HG03025 (cell line): ENCODE results near the gene PPP1R2C.

Experiments
- ATAC-seq: cut with Tn5 transposase; IDR thresholded peaks from one replicate; pipeline ENCODE4 v1.9.1; 2021; ENCODE audit warnings: mild to moderate bottlenecking, moderate library complexity; ENCODE audit not compliant: unreplicated experiment, low FRiP score

The PPP1R2C gene

DNA sequence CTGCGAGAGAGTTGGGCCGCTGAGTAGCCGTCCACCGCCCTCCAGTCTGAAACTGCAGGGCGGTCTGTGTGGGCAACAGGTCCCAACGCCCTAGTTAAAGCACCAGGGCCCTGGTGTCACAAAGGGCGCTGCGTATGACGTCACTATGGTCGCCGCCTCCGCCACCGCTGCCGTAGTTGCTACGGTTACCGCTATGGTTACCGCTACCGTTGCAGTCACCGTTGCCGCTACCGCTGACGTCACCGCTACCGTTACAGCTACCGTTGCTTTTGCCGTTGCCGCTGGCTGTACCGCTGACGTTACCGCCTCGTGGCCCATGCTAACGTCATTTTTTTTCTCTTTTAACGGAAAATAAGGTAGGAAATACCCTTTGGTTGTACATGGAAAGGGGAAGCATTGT, at the start of gene PPP1R2C:
TSS of gene PPP1R2C (minus strand) at position 68 of the 400 bp plus-strand sequence. CDS start 84 bp downstream, outside the sequence.
- no peak for ATAC-seq

- no peak for ATAC-seq
These were observed 47.2 kb upstream of the PPP1R2C start for GRCh38 chrX:42825201-42825600.

DNA sequence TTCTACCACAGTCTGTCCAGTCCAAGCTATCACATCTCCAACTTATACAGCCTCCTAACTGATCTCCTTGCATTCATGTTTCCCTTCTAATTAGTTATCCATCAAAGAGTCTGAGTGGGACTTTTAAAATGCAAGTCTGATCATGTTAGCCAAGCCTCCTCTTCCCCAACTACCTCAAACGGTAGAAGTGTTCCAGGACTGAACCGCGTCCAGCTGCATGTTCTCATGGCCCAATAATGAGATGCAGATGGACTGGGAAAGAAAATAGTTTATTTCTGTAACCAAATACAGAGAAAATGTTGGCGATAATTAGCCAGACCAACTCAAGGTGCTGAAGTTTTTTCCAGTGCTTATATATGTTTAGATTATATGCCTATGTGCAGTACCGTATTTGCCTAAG, 46.6 kb upstream of the PPP1R2C start:
- no peak for ATAC-seq

- no peak for ATAC-seq
These were observed 45.5 kb upstream of the PPP1R2C start for GRCh38 chrX:42823443-42823842.

GRCh38 chrX:42821803-42822443, 44.0 kb upstream of the PPP1R2C start:
- ATAC-seq = no peak

DNA sequence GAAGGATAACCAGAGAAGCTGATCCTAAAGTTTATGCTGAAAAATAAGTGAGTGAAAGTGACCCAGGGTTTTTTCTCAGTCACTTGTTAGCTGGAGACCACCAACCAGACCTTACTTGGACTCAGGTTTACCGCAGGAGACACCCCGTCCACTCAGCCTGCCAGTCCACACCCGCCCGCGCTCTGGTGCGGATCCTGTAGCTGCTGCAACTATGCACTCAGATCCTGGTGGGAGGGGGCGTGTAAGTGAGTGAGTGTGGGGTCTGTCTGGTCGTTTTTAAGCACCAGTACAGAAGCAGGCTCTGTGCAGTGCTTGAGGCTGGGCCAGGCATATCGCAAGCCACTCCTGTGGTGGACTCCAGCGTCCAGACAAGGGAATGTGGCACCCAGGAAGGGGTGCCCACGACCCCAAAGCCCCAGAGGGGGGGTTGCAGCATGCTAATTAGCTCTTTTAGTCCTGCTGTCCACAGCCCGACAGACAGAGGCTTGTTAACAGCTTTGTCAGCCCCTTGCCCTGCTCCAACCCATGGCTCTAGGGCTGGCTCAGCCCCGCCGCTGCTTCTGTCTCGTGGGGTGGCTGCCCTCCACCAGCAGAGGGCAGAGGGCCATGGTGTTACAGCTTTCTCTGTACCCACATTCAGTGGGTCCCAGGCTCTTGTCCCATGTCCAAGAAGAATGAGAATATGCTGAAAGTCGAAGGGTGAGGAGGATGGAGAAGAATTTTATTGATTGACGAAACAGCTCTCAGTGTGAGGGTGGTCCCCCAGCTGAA, 40.4 kb upstream of the PPP1R2C start:
- no peak for ATAC-seq

DNA sequence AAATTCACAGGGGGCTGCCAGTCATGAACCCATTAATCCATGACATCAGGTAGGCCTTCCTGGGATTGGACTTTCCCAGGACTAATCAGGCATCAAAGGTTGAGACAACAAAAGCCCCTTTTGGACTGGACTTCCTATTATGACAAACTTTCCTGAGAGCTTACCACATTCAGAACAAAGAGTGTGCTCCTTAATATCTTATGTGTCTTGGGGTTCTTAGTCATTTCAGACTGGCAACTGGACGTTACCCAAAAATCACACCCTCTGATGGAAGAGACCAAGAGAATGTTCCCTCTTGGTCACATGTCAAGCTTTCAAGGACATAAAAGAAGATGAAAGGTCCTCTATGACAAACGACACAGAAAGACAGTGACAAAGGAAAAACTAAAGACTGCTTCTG, 31.6 kb upstream of the PPP1R2C start:
- ATAC-seq = no peak

DNA sequence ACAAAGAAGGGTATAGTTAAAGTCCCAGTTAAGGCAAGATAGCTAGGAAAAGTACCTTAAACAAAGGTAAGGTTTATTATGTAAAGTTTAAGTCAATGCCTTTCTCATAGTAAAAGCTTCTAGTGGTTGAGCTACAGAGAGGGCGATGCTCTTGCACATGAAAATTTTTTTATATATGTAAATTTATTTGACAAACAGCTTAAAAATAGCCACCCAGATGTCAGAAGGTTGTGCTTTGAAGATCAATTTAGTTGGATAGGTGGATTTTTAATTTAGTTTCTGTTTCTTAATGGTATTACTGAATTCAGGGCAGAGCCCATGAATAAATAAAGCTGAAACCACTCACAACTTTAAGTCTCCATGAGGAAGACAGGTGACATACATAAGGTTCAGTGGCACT, 29.4 kb upstream of the PPP1R2C start:
- no peak for ATAC-seq

DNA sequence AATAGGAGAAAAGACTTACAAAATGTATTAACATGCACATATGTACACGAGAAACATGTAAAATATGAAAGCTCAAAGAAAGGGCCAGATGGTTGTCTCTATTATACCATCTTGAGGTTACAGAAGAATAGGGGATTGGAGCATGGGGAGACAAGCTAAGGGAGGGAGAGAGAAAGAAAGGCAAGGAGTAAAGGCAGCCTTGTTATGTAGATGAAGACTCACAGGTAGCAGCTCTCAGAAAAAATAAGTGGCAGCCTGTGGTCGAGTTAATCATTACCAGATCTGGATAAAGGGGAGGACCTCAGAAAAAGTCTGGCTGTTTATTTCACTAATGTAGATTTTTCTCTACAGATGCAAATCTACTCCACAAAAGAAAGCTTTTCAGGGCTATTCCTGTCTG, 26.6 kb upstream of the PPP1R2C start:
- no peak for ATAC-seq

DNA sequence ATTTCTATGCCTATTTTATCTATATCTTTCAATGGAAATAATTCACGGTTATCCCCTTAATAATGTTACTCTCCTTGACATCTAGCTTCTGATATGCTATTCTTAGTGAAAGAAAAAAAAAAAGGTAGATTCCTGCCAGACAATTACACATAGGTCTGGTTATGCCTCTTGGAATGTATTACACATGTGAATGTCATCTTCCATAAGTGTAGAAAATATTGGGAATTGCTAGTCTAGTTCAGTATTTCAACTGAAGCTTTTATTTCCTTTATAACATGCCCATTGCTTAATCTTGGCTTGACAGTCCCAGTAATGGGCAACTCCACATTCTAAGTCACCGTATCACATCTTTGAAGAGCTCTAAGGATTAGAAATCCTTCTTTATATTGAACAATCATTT, 25.4 kb upstream of the PPP1R2C start:
- ATAC-seq = no peak

DNA sequence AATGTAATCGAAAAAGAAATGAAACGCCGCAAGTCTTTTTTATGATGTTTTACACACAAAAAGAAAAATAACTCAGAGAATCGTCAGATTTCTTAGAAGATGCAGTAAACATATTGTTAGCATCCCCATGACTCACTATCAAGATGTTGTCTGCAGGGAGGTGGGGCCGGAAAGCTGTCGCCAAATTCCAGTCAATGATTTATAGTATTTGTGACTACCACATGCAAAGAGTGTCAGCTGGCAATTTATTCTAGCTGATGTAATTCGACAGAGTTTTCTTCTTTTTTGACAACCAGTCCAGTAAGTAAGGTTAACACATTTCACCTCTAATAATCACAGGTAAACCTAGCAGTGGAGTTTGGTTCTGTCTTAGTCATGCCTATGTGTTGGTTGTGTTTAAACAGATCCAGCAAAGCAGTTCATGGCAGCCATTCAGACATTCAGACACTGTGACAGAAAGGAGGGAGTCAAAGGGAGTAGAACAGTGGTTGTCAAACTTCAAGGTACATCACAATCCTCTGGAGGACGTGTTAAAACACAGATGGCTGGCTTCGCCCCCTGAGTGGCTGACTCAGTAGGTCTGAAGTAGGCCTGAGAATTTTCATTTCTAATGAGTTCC, 19.8 kb upstream of the PPP1R2C start:
- no peak for ATAC-seq

- ATAC-seq = no peak
These were observed 5.5 kb upstream of the PPP1R2C start for GRCh38 chrX:42783451-42783850.

DNA sequence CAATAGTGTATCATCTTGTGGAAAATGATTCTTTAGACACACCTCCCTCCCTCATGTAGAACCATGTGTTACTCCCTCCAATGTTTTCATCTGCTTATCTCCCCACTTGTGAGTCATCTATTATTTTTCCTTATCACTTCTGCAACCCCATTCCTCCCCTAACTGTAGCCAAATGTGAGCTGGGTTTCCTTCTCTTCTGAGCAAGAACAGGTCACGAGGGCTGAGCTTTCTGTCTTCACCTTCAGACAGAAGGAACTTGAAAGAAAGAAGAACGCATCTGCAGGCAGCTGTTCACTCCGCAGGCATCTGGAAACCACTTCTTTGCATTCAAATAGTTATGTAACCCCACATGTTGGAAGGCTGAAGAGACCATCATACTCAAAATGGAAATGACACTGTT, 1.8 kb downstream of the PPP1R2C start:
- ATAC-seq = peak; percentile 69

DNA sequence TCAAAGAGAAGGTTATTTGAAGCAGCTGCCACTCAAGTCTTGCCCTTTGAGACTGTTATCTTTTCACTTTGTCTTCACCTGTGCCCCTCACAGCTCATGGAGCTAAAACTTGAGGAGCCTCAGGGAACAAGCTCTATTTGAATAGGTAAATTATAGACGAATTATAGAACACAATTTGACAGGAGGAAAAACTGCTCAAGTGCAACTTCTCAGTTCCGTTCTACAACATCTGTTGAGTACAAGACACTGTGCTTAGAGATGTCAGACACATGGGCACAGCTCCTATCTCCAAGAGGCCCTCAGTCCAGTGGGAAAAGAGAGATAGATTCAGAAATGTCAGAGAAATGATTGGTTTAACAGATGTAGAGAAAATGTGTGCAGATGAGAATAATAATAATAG, 5.1 kb downstream of the PPP1R2C start:
- no peak for ATAC-seq

- no peak for ATAC-seq
These were observed 6.2 kb downstream of the PPP1R2C start for GRCh38 chrX:42771506-42772335.

DNA sequence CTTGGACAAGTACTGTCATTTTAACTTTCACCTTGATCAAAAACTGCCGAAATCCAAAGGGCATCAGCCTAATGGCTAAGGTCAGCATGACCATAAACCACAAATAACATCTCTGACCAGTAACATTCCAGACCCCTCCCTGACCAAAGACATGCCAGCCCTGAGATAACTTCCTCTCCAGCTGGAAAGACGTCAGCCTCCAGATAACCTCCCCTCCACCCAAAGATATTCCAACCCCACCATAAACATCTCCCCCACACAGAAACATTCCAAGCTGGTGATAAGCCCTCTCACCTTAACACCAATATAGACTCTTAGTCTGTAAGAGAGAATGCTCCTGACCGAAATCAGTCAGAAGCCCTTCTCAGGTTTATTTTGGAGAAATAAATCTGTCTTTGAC, 7.4 kb downstream of the PPP1R2C start:
- no peak for ATAC-seq

- no peak for ATAC-seq
These were observed 18.1 kb downstream of the PPP1R2C start for GRCh38 chrX:42759881-42760280.

DNA sequence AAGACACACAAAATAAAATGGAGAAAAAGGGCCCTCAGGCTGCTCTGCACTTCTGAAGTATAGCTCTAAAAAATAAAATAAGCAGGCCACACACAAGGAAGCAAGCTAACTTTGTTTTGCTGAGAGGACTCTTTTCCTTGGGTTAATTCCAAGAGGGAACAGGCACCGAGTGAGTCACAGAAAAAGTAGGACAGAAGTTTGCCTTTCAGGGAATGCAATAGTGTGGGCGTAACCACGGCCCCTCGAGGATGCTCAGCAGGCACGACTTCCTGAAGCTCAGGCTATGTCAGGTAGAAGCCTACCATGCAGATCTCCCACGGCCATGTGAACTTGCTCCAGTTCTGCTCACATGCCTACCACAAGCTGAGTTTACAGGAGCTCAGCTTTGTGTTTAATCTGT, 22.1 kb downstream of the PPP1R2C start:
- no peak for ATAC-seq

DNA sequence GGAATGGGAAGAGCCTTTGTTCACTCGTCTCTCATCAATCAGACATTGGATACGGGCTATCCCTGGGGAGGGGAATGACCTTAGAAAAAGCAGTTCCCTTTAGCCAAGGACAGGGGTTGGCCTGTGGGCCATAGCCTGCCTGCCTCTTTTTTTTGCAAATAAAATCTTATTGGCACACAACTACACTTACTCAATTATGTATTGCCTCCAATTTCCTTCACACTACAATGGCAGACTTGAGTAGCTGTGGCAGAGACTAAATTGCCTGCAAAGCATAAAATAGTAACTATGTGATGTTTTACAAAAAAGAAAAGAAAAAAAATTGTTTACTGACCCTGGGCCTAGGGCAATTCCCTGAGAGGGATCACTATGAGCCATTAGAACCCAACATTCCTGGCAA, 23.4 kb downstream of the PPP1R2C start:
- no peak for ATAC-seq

GRCh38 chrX:42754115-42754514, 23.8 kb downstream of the PPP1R2C start:
- no peak for ATAC-seq

DNA sequence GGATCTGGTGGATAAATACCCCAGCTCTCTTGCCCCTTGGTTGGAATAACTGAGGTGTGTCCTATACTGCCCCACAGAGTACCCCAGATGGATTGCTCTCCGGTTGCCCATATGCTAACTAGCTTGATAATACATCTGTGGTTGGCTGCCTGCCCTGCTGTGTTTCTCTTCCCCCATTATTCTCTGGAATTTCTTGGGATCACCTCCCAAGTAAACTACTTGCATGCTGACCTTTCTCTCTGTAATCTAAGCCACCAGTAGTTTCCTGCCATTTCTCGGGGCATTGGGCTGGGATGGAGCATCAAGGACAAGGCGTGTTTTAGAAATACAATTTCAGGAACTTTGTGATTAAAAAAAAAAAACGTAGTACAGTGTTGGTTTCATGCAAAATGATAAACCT, 25.2 kb downstream of the PPP1R2C start:
- ATAC-seq = no peak
